ENCODE data around the gene RNF14. TPM values are rescaled to one million over a fixed set of nuclear protein-coding genes. Genes with fewer than 3 reads are reported as not detected.
A peak's percentile ranks its signal among the peaks of the same experiment; 100 is the strongest.

The RNF14 gene
- total and polyA plus RNA-seq, 9 of the 15 experiments (the other 6 are each of a cell fraction or from before 2014, with no cell fraction given), result 36.3 to 140 (median 75.1) TPM

- TF ChIP-seq PRDM10 (IDR thresholded peaks at IDR 0.05; ENCODE audit: partially characterized antibody), result peak; percentile 19
- peak; percentile 99 for TF ChIP-seq C11orf30 (IDR thresholded peaks at IDR 0.05; ENCODE audit: low read depth)
- TF ChIP-seq DPF2 (IDR thresholded peaks at IDR 0.05), result peak; percentile 88
- peak; percentile 46 for TF ChIP-seq EP400 (IDR thresholded peaks at IDR 0.05)
- TF ChIP-seq, protein P1, sequence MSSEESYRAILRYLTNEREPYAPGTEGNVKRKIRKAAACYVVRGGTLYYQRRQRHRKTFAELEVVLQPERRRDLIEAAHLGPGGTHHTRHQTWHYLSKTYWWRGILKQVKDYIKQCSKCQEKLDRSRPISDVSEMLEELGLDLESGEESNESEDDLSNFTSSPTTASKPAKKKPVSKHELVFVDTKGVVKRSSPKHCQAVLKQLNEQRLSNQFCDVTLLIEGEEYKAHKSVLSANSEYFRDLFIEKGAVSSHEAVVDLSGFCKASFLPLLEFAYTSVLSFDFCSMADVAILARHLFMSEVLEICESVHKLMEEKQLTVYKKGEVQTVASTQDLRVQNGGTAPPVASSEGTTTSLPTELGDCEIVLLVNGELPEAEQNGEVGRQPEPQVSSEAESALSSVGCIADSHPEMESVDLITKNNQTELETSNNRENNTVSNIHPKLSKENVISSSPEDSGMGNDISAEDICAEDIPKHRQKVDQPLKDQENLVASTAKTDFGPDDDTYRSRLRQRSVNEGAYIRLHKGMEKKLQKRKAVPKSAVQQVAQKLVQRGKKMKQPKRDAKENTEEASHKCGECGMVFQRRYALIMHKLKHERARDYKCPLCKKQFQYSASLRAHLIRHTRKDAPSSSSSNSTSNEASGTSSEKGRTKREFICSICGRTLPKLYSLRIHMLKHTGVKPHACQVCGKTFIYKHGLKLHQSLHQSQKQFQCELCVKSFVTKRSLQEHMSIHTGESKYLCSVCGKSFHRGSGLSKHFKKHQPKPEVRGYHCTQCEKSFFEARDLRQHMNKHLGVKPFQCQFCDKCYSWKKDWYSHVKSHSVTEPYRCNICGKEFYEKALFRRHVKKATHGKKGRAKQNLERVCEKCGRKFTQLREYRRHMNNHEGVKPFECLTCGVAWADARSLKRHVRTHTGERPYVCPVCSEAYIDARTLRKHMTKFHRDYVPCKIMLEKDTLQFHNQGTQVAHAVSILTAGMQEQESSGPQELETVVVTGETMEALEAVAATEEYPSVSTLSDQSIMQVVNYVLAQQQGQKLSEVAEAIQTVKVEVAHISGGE (CRISPR knock-in tag; IDR thresholded peaks at IDR 0.05), result peak in 1 of 3 experiments; percentile 52; a peak in 2 of 6 replicates
- TF ChIP-seq NFIX (CRISPR knock-in tag; IDR thresholded peaks at IDR 0.05; ENCODE audit: low read depth), result no peak
- TF ChIP-seq RCOR1 (IDR thresholded peaks at IDR 0.05; ENCODE audit: borderline replicate concordance in 1 of 2, low read depth in 2 of 2, low read length in 2 of 2), result peak in 1 of 2 experiments; percentile 19; a peak in 1 of 4 replicates
- peak; percentile 13 for TF ChIP-seq RBM25 (IDR thresholded peaks at IDR 0.05; ENCODE audit: low read depth, low read length, severe bottlenecking)
- 0 out of 4 replicates have a peak, but pooled peaks of 1 of the 2 experiments have one; percentile 40 for TF ChIP-seq HDAC1 (IDR thresholded peaks at IDR 0.05)
- TF ChIP-seq ATF1 (CRISPR knock-in tag; IDR thresholded peaks at IDR 0.05), result no peak
- TF ChIP-seq ATF1 (tag; IDR thresholded peaks at IDR 0.05), result peak; percentile 36
- TF ChIP-seq SREBF2 (CRISPR knock-in tag; IDR thresholded peaks at IDR 0.05), result no peak
- TF ChIP-seq SMARCC2 (IDR thresholded peaks at IDR 0.05; ENCODE audit: low read depth), result 0 out of 2 replicates have a peak, but pooled peaks have one; percentile 32
- no peak for TF ChIP-seq XRCC3 (IDR thresholded peaks at IDR 0.05)
- TF ChIP-seq, protein P2, sequence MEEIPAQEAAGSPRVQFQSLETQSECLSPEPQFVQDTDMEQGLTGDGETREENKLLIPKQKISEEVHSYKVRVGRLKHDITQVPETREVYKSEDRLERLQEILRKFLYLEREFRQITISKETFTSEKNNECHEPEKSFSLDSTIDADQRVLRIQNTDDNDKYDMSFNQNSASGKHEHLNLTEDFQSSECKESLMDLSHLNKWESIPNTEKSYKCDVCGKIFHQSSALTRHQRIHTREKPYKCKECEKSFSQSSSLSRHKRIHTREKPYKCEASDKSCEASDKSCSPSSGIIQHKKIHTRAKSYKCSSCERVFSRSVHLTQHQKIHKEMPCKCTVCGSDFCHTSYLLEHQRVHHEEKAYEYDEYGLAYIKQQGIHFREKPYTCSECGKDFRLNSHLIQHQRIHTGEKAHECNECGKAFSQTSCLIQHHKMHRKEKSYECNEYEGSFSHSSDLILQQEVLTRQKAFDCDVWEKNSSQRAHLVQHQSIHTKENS (CRISPR knock-in tag; IDR thresholded peaks at IDR 0.05), result no peak
- TF ChIP-seq CHAMP1 (IDR thresholded peaks at IDR 0.05), result no peak
Measured at GRCh38 chr5:141919218-141920119, 49.4 kb upstream of the RNF14 start (continued).

Measured in K562 (cell line).